ENCODE measurements around the gene HPS1.
"Not testable (repeated sequence)": the region's sequence is repeated elsewhere in the genome, so short reads cannot be mapped to it uniquely, and the experiment has no call there.

HPS1 gene

GRCh38 chr10:98389398-98389797 is 57.3 kb downstream of the HPS1 start:
- no peak for DNase-seq (ENCODE audit: low spot score)

GRCh38 chr10:98388101-98388655 is 58.6 kb downstream of the HPS1 start:
- no peak for DNase-seq (ENCODE audit: low spot score)

GRCh38 chr10:98384531-98385133 is 62.1 kb downstream of the HPS1 start:
- DNase-seq (ENCODE audit: low spot score): no peak

GRCh38 chr10:98383869-98384268 is 62.9 kb downstream of the HPS1 start:
- no peak for DNase-seq (ENCODE audit: low spot score)

- DNase-seq (ENCODE audit: low spot score): not testable (repeated sequence)
Measured at GRCh38 chr10:98383134-98383667, 63.5 kb downstream of the HPS1 start.

GRCh38 chr10:98382691-98383101 is 64.0 kb downstream of the HPS1 start:
- DNase-seq (ENCODE audit: low spot score): no peak

- DNase-seq (ENCODE audit: low spot score): no peak
Measured at GRCh38 chr10:98380493-98381339, 66.0 kb downstream of the HPS1 start.

- DNase-seq (ENCODE audit: low spot score): no peak
Measured at GRCh38 chr10:98378722-98379121, 68.0 kb downstream of the HPS1 start.

GRCh38 chr10:98377536-98377935 is 69.2 kb downstream of the HPS1 start:
- no peak for DNase-seq (ENCODE audit: low spot score)

GRCh38 chr10:98377001-98377400 is 69.7 kb downstream of the HPS1 start:
- no peak for DNase-seq (ENCODE audit: low spot score)

GRCh38 chr10:98376485-98376884 is 70.2 kb downstream of the HPS1 start:
- DNase-seq (ENCODE audit: low spot score): no peak

GRCh38 chr10:98374217-98374985 is 72.3 kb downstream of the HPS1 start:
- no peak for DNase-seq (ENCODE audit: low spot score)

GRCh38 chr10:98373260-98374040 is 73.3 kb downstream of the HPS1 start:
- no peak for DNase-seq (ENCODE audit: low spot score)

- DNase-seq (ENCODE audit: low spot score): no peak
Measured at GRCh38 chr10:98370831-98371820, 75.6 kb downstream of the HPS1 start.

- DNase-seq (ENCODE audit: low spot score): no peak
Measured at GRCh38 chr10:98369801-98370200, 76.9 kb downstream of the HPS1 start.

- DNase-seq (ENCODE audit: low spot score): no peak
Measured at GRCh38 chr10:98368644-98369043, 78.1 kb downstream of the HPS1 start.

- DNase-seq (ENCODE audit: low spot score): no peak
Measured at GRCh38 chr10:98367604-98368451, 78.9 kb downstream of the HPS1 start.
